Keratinocyte (primary cell): Measurements from ENCODE around the gene VPS35. TPM values are rescaled to one million over a fixed set of nuclear protein-coding genes. Genes with fewer than 3 reads are reported as not detected.

Experiments used
- DNase-seq: peaks from one replicate; pipeline ENCODE4 v3.0.0-alpha.2; 2011; ENCODE audit warnings: low read depth, missing footprints, low spot score
- FAIRE-seq: peaks from 2 replicates; lab custom pipeline; 2011; peaks lifted over from hg19 to GRCh38; lab: Jason Lieb, UNC
- H2AFZ ChIP-seq: 2 replicates; pipeline ENCODE4 v1.6.0; 2012; ENCODE audit warnings: low read length, control low read depth, inconsistent platforms; ENCODE audit not compliant: control insufficient read depth
- H3K27ac ChIP-seq: 2 replicates; pipeline ENCODE4 v1.5.1; 2011; ENCODE audit warnings: low read length; ENCODE audit not compliant: control insufficient read depth, insufficient read depth
- H3K27me3 ChIP-seq: 3 replicates; pipeline ENCODE4 v1.6.0; 2011; ENCODE audit warnings: low read length; ENCODE audit not compliant: control insufficient read depth, insufficient read depth; ENCODE audit errors: extremely low read depth
- H3K36me3 ChIP-seq, 2 experiments: 2 replicates in 1 of 2; 3 replicates in 1 of 2; pipeline ENCODE4 v1.5.1; 2011; ENCODE audit warnings: low read length in 2 of 2, mild to moderate bottlenecking in 1 of 2; ENCODE audit not compliant: control insufficient read depth in 2 of 2, insufficient read depth in 2 of 2; ENCODE audit errors: extremely low read depth in 1 of 2
- H3K4me1 ChIP-seq: 3 replicates; pipeline ENCODE4 v1.5.1; 2011; ENCODE audit warnings: low read length; ENCODE audit not compliant: control insufficient read depth, insufficient read depth; ENCODE audit errors: extremely low read depth
- H3K4me2 ChIP-seq: 3 replicates; pipeline ENCODE4 v1.6.0; 2011; ENCODE audit warnings: low read depth, low read length; ENCODE audit not compliant: control insufficient read depth, insufficient read depth; ENCODE audit errors: extremely low read depth
- H3K4me3 ChIP-seq, 3 experiments: fragments of 200-600 bp in 1 of 3; sonication (generic) in 1 of 3; 2 replicates in 2 of 3; 3 replicates in 1 of 3; pipeline ENCODE4 v1.5.1; 2011 to 2016; ENCODE audit warnings: low read length in 3 of 3, mild to moderate bottlenecking in 3 of 3, control low read depth in 2 of 3, inconsistent platforms in 1 of 3, low read depth in 1 of 3, mixed read lengths in 1 of 3, mixed run types in 1 of 3, moderate library complexity in 1 of 3; ENCODE audit not compliant: control insufficient read depth in 2 of 3, insufficient read depth in 2 of 3; ENCODE audit errors: extremely low read depth in 1 of 3
- H3K79me2 ChIP-seq: 2 replicates; pipeline ENCODE4 v1.6.0; 2012; ENCODE audit warnings: low read length; ENCODE audit not compliant: control insufficient read depth, insufficient read depth
- H3K9ac ChIP-seq: 3 replicates; pipeline ENCODE4 v1.6.0; 2011; ENCODE audit warnings: low read length; ENCODE audit not compliant: control insufficient read depth, insufficient read depth; ENCODE audit errors: extremely low read depth
- H3K9me1 ChIP-seq: 3 replicates; pipeline ENCODE4 v1.6.0; 2011; ENCODE audit warnings: low read length; ENCODE audit not compliant: control insufficient read depth, insufficient read depth; ENCODE audit errors: extremely low read depth
- H3K9me3 ChIP-seq: 2 replicates; pipeline ENCODE4 v1.5.1; 2012; ENCODE audit warnings: low read depth, low read length; ENCODE audit not compliant: control insufficient read depth
- H4K20me1 ChIP-seq: 3 replicates; pipeline ENCODE4 v1.6.0; 2011; ENCODE audit warnings: low read length; ENCODE audit not compliant: control insufficient read depth, insufficient read depth; ENCODE audit errors: extremely low read depth
- CTCF ChIP-seq, 3 experiments: IDR thresholded peaks in 1 of 3; conservative IDR thresholded peaks in 1 of 3; optimal IDR thresholded peaks in 1 of 3; 2 replicates in 2 of 3; 3 replicates in 1 of 3; pipeline versions ENCODE3 to v1.5.1; 2011; ENCODE audit warnings: low read length in 3 of 3, mild to moderate bottlenecking in 3 of 3, moderate library complexity in 2 of 3, control low read depth in 1 of 3, inconsistent platforms in 1 of 3; ENCODE audit not compliant: insufficient read depth in 2 of 3; ENCODE audit errors: extremely low read depth in 1 of 3
- EZH2 ChIP-seq: IDR thresholded peaks from one replicate; pipeline ENCODE4 v1.6.1; 2012; ENCODE audit warnings: inconsistent platforms, mild to moderate bottlenecking, low read length, moderate library complexity
- dilution Hi-C: fragments of 300-500 bp; cut with MboI; formaldehyde crosslinking; loops from one replicate; pipeline ENCODE4 v1.7.0; 2020; ENCODE audit warnings: low sequenced_read_pairs; ENCODE audit not compliant: extremely low pct_ligation_motif_present
- polyA plus RNA-seq, 5 experiments: library from polyadenylated mRNA; depleted of rRNA in 3 of 5; stranded (reverse) in 3 of 5; stranded (forward) in 1 of 5; unstranded in 1 of 5; fragments of >200 nt; gene quantifications; 1 replicate in 1 of 5; 2 replicates in 3 of 5; 3 replicates in 1 of 5; pipeline versions ENCODE4 v1.2.1 to v1.2.3, GENCODE V29; 2011 to 2012; ENCODE audit warnings: missing spikeins in 2 of 5, low read depth in 1 of 5, low replicate concordance in 1 of 5

VPS35 gene
- polyA plus RNA-seq, 1 donor (not counting 4 experiments of a cell fraction or from before 2014, with no cell fraction given), result 87.3 TPM

GRCh38 chr16:46702030-46702429, 13.1 kb upstream of the VPS35 start:
- Histone ChIP-seq H3K4me1 (peaks cover 6% of the 10 kb centered on the region), H3K4me2 (no peak overlapping the region), H3K79me2 (no peaks in the 10 kb centered on the region), H3K9ac (no peak overlapping the region), H3K36me3 (peaks cover 0 to 5% of the 10 kb centered on the region in 2 experiments), H3K4me3 (no peak overlapping the region), H3K9me1 (no peaks in the 10 kb centered on the region), H3K27ac (no peak overlapping the region), H3K9me3 (no peaks in the 10 kb centered on the region), H4K20me1 (no peaks in the 10 kb centered on the region), H3K27me3 (no peaks in the 10 kb centered on the region), H2AFZ (no peak overlapping the region)
- dilution Hi-C loops, result no loop called here
- DNase-seq, result no peak
- TF ChIP-seq CTCF (optimal IDR thresholded peaks at IDR 0.05 in 1 of 3, IDR thresholded peaks at IDR 0.05 in 1 of 3, conservative IDR thresholded peaks at IDR 0.05 in 1 of 3; ENCODE audit: extremely low read depth in 1 of 3, insufficient read depth in 2 of 3, low read length in 3 of 3), result no peak
- TF ChIP-seq EZH2, result no peak
- FAIRE-seq, result no peak

DNA sequence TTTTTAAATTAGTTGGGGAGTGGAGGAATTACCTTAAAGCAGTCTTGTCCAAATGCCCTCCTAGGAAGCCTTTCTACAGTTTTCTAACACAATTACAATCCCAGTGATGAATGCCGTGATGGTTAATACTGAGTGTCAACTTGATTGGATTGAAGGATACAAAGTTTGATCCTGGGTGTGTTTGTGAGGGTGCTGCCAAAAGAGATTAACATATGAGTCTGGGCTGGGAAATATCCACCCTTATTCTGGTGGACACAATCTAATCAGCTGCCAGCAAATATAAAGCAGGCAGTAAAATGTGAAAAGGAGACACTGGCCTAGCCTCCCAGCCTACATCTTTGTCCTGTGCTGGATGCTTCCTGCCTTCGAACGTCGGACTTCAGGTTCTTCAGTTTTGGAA, 12.6 kb upstream of the VPS35 start:
- Histone ChIP-seq H3K9ac (no peak overlapping the region), H3K36me3 (peaks cover 0 to 5% of the 10 kb centered on the region in 2 experiments), H3K9me1 (no peaks in the 10 kb centered on the region), H3K4me3 (no peak overlapping the region), H3K27ac (no peak overlapping the region), H4K20me1 (no peaks in the 10 kb centered on the region), H3K4me2 (no peak overlapping the region), H2AFZ (no peak overlapping the region), H3K4me1 (peaks cover 6% of the 10 kb centered on the region), H3K27me3 (no peaks in the 10 kb centered on the region), H3K79me2 (no peaks in the 10 kb centered on the region), H3K9me3 (no peaks in the 10 kb centered on the region)
- no peak for TF ChIP-seq EZH2
- TF ChIP-seq CTCF (optimal IDR thresholded peaks at IDR 0.05 in 1 of 3, IDR thresholded peaks at IDR 0.05 in 1 of 3, conservative IDR thresholded peaks at IDR 0.05 in 1 of 3; ENCODE audit: extremely low read depth in 1 of 3, insufficient read depth in 2 of 3, low read length in 3 of 3), result no peak
- dilution Hi-C loops, result no loop called here
- no peak for FAIRE-seq
- DNase-seq, result no peak
